GM21381 (cell line): ENCODE measurements around the gene CALR.
"Not testable (repeated sequence)": the region's sequence is repeated elsewhere in the genome, so short reads cannot be mapped to it uniquely, and the experiment has no call there.

Experiments
- ATAC-seq: cut with Tn5 transposase; IDR thresholded peaks from one replicate; pipeline ENCODE4 v1.9.1; 2021; ENCODE audit warnings: mild to moderate bottlenecking, moderate library complexity; ENCODE audit not compliant: unreplicated experiment

Gene CALR

GRCh38 chr19:12952488-12953137 is 14.2 kb downstream of the CALR start:
- ATAC-seq = no peak

- no peak for ATAC-seq
Observed at GRCh38 chr19:12953138-12953798, 14.9 kb downstream of the CALR start.

GRCh38 chr19:12953799-12954611 is 15.6 kb downstream of the CALR start:
- no peak for ATAC-seq

- no peak for ATAC-seq
Observed at GRCh38 chr19:12954612-12954962, 16.2 kb downstream of the CALR start.

- not testable (repeated sequence) for ATAC-seq
Observed at GRCh38 chr19:12955575-12955974, 17.2 kb downstream of the CALR start.

GRCh38 chr19:12955996-12956395 is 17.6 kb downstream of the CALR start:
- no peak for ATAC-seq

- peak; percentile 89 for ATAC-seq
Observed at GRCh38 chr19:12956446-12957388, 18.3 kb downstream of the CALR start, which contains the start of gene GADD45GIP1. Gene GADD45GIP1, minus strand, starts transcription at chr19:12957223. Its CDS starts 11 bp downstream, at chr19:12957212.

GRCh38 chr19:12957389-12957952 is 19.1 kb downstream of the CALR start:
- not testable (repeated sequence) for ATAC-seq

GRCh38 chr19:12959481-12959880 is 21.1 kb downstream of the CALR start:
- no peak for ATAC-seq

- ATAC-seq = no peak
Observed at GRCh38 chr19:12965017-12965811, 26.8 kb downstream of the CALR start.

- ATAC-seq = no peak
Observed at GRCh38 chr19:12965812-12966135, 27.4 kb downstream of the CALR start.

- ATAC-seq = no peak
Observed at GRCh38 chr19:12967907-12968306, 29.5 kb downstream of the CALR start.

GRCh38 chr19:12969292-12969988 is 31.0 kb downstream of the CALR start, which contains the start of gene DAND5:
Gene DAND5, plus strand, starts transcription at chr19:12969576. Its CDS starts 85 bp downstream, at chr19:12969661.
- ATAC-seq = no peak

- no peak for ATAC-seq
Observed at GRCh38 chr19:12970070-12970820, 31.8 kb downstream of the CALR start.

- ATAC-seq = no peak
Observed at GRCh38 chr19:12973236-12973635, 34.8 kb downstream of the CALR start.

- ATAC-seq = no peak
Observed at GRCh38 chr19:12974301-12975220, 36.2 kb downstream of the CALR start.

- ATAC-seq = no peak
Observed at GRCh38 chr19:12975221-12975741, 36.9 kb downstream of the CALR start.
